Mesendoderm (in vitro differentiated cells): ENCODE measurements around the gene RMND5A. TPM values are rescaled to one million over a fixed set of nuclear protein-coding genes. Genes with fewer than 3 reads are reported as not detected.
A peak's percentile ranks its signal among the peaks of the same experiment; 100 is the strongest.
"Not testable (repeated sequence)": the region's sequence is repeated elsewhere in the genome, so short reads cannot be mapped to it uniquely, and the experiment has no call there.

ENCODE experiments used
- DNase-seq: peaks from one replicate; pipeline ENCODE4 v3.0.0; 2013
- H2AK5ac ChIP-seq: 2 replicates; pipeline ENCODE4 v1.6.1; 2013; ENCODE audit warnings: low read length, inconsistent platforms
- H2BK120ac ChIP-seq: 2 replicates; pipeline ENCODE4 v1.6.1; 2013; ENCODE audit warnings: low read depth, mild to moderate bottlenecking, low read length, moderate library complexity, mixed read lengths
- H2BK15ac ChIP-seq: replicated peaks from 2 replicates; pipeline ENCODE4 v1.6.1; 2013; ENCODE audit warnings: low read depth, mild to moderate bottlenecking, moderate library complexity
- H2BK5ac ChIP-seq: 2 replicates; pipeline ENCODE4 v1.6.1; 2013; ENCODE audit warnings: low read length, inconsistent platforms
- H3K18ac ChIP-seq: 2 replicates; pipeline ENCODE4 v1.6.1; 2013; ENCODE audit warnings: mild to moderate bottlenecking, low read length, mixed read lengths
- H3K23ac ChIP-seq: one replicate; pipeline ENCODE4 v1.6.1; 2013; ENCODE audit warnings: low read length
- H3K27ac ChIP-seq: 2 replicates; pipeline ENCODE4 v1.5.1; 2013; ENCODE audit warnings: low read depth, mild to moderate bottlenecking, inconsistent platforms, low read length, moderate library complexity
- H3K27me3 ChIP-seq: 2 replicates; pipeline ENCODE4 v1.6.1; 2013; ENCODE audit warnings: low read length, control low read depth, mild to moderate bottlenecking, inconsistent platforms; ENCODE audit not compliant: insufficient read depth, poor library complexity
- H3K36me3 ChIP-seq: 2 replicates; pipeline ENCODE4 v1.6.1; 2013; ENCODE audit warnings: low read length, inconsistent platforms; ENCODE audit not compliant: control insufficient read depth, insufficient read depth
- H3K4ac ChIP-seq: one replicate; pipeline ENCODE4 v1.6.1; 2013; ENCODE audit warnings: low read depth, mild to moderate bottlenecking, low read length, moderate library complexity
- H3K4me1 ChIP-seq: 2 replicates; pipeline ENCODE4 v1.6.1; 2013; ENCODE audit warnings: low read depth, low read length, inconsistent platforms; ENCODE audit not compliant: control insufficient read depth
- H3K4me2 ChIP-seq: 2 replicates; pipeline ENCODE4 v1.6.1; 2013; ENCODE audit warnings: low read length
- H3K4me3 ChIP-seq: 2 replicates; pipeline ENCODE4 v1.5.1; 2013; ENCODE audit warnings: mild to moderate bottlenecking, low read length
- H3K56ac ChIP-seq: one replicate; pipeline ENCODE4 v1.6.1; 2013; ENCODE audit warnings: low read length
- H3K79me1 ChIP-seq: 2 replicates; pipeline ENCODE4 v1.6.1; 2013; ENCODE audit warnings: low read length, inconsistent platforms
- H3K79me2 ChIP-seq: 2 replicates; pipeline ENCODE4 v1.6.1; 2013; ENCODE audit warnings: mild to moderate bottlenecking, low read length; ENCODE audit not compliant: control insufficient read depth, insufficient read depth
- H3K9ac ChIP-seq: 2 replicates; pipeline ENCODE4 v1.6.1; 2013; ENCODE audit warnings: low read length, inconsistent platforms
- H4K5ac ChIP-seq: one replicate; pipeline ENCODE4 v1.6.1; 2013; ENCODE audit warnings: low read length
- H4K8ac ChIP-seq: one replicate; pipeline ENCODE4 v1.6.1; 2013; ENCODE audit warnings: low read depth, mild to moderate bottlenecking, control low read depth, low read length, moderate library complexity
- WGBS: extraction: QIAGEN DNeasy Blood & Tissue Kit; methylation state at CpG from one replicate; pipeline ENCODE4 v1.1.7; 2013; ENCODE audit warnings: low lambda C conversion rate, missing lambda C conversion rate; ENCODE audit not compliant: insufficient coverage; ENCODE audit errors: extremely low coverage; 5-methylcytosine and 5-hydroxymethylcytosine counted together
- polyA plus RNA-seq, 2 experiments: library from polyadenylated mRNA; stranded (reverse); fragments of 200-250 nt; gene quantifications; one replicate each; pipeline ENCODE4 v1.2.3, GENCODE V29; 2013

The RMND5A gene, protein sequence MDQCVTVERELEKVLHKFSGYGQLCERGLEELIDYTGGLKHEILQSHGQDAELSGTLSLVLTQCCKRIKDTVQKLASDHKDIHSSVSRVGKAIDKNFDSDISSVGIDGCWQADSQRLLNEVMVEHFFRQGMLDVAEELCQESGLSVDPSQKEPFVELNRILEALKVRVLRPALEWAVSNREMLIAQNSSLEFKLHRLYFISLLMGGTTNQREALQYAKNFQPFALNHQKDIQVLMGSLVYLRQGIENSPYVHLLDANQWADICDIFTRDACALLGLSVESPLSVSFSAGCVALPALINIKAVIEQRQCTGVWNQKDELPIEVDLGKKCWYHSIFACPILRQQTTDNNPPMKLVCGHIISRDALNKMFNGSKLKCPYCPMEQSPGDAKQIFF
- polyA plus RNA-seq (2013, experiment 1 of 2): 29.6 TPM
- 27.0 TPM for polyA plus RNA-seq (2013, experiment 2 of 2)

DNA sequence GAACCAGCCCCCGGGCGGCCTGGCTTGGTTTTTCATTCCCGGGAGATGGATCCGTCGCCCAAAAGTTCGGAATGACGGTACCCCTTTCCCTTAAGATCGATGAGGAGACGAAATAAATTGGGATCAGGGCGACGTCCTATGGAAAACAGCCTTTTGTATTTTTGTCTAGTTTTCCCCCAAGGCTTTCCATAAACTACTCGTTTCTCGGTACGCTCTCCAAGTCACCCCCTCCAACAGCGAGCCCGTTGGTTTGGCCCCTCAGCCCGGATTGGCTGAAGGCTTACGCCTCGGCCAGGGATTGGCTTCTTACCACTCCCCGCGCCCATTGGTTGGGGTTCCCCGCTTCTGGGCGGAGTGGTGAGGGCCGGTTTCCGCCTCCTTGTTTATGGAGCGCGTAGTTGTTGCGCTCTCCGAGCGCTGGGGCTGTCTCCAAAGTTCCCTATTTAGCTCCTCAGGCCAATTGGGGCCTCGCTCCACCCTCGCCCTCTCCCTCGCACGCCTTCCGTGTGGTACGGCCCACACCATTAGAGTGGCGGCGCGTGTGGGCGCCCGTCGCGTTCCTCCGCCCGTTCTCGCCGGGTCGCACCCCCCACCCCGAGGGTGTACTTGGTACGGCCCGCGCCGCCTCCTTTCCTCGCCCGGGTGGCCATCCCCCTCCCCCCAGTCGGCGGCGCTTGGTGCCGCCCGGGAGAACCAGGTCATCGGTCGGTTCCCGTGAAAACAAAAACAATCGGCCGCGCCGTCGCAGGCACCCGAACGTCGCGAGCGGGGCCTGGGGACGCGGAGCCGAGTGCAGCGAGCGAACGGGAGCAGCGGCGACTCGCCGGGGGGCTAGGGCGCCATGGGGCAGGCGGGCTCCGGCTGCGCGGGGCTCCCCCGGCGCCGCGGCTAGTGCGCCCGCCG is at the start of gene RMND5A:
TSS of gene RMND5A (plus strand) at position 655 of the 903 bp plus-strand sequence. CDS start 377 bp downstream, outside the sequence.
- WGBS: no CpG with 5 or more reads among the region's 95 CpGs
- peak within 1 kb of the TSS; percentile 81 for H3K56ac ChIP-seq

DNA sequence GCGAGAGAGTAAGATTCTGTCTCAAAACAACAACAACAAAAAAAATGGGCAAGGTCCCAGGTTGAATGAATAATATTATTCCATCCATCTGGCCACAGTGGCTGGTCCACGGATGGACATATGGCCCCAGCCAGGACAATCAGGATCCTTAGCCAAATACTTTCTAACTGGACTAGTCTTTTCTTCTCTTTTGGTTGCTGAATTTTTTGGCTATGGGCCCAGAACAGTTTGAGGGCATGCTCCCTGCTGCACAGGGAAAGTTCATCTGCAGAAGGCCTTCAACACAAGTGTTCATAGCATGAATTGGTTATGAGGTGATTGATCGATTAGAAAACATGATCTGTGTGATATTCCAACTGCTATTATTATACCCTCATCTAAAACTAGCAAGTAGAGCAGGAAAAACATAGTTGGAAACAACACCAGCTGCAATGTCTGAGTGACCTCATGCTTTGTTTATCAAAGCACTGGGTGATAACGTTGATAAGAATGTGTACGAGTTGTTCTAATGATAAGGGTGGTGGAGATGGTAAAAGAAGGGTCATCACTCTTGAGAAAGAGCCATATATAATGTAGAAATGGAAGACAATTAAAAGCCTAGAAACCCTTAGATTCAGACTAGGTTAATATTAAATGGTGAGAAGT is 48.6 kb upstream of the RMND5A start:
- Histone ChIP-seq H2BK120ac (no peak overlapping the region), H3K27me3 (no peaks in the 10 kb centered on the region), H3K36me3 (no peaks in the 10 kb centered on the region), H3K56ac (no peak overlapping the region), H2BK5ac (no peak overlapping the region), H3K79me2 (no peaks in the 10 kb centered on the region), H4K5ac (no peak overlapping the region), H3K79me1 (no peaks in the 10 kb centered on the region), H4K8ac (no peak overlapping the region), H3K4me1 (no peaks in the 10 kb centered on the region), H3K4ac (no peak overlapping the region), H2BK15ac (no peak overlapping the region), H3K27ac (no peak overlapping the region), H3K9ac (no peak overlapping the region), H2AK5ac (no peak overlapping the region), H3K4me3 (no peak overlapping the region), H3K23ac (no peak overlapping the region), H3K18ac (no peak overlapping the region), H3K4me2 (no peak overlapping the region)
- peak; percentile 32 for DNase-seq
- WGBS: no CpG with 5 or more reads among the region's 5 CpGs

More for the DNA sequence above, at the start of gene RMND5A:
- not testable (repeated sequence) for H2BK120ac ChIP-seq, H2BK5ac ChIP-seq, H3K79me1 ChIP-seq, H3K23ac ChIP-seq, H2AK5ac ChIP-seq, H3K18ac ChIP-seq, H2BK15ac ChIP-seq, H3K4me1 ChIP-seq, H4K8ac ChIP-seq, H4K5ac ChIP-seq, H3K4ac ChIP-seq, H3K36me3 ChIP-seq, H3K27me3 ChIP-seq, H3K4me2 ChIP-seq, H3K79me2 ChIP-seq
- peak; percentile 89 for DNase-seq
- Histone ChIP-seq H3K4me3 (peak within 1 kb of the TSS; percentile 40), H3K9ac (peak within 1 kb of the TSS; percentile 68), H3K27ac (peak within 1 kb of the TSS; percentile 79)

DNA sequence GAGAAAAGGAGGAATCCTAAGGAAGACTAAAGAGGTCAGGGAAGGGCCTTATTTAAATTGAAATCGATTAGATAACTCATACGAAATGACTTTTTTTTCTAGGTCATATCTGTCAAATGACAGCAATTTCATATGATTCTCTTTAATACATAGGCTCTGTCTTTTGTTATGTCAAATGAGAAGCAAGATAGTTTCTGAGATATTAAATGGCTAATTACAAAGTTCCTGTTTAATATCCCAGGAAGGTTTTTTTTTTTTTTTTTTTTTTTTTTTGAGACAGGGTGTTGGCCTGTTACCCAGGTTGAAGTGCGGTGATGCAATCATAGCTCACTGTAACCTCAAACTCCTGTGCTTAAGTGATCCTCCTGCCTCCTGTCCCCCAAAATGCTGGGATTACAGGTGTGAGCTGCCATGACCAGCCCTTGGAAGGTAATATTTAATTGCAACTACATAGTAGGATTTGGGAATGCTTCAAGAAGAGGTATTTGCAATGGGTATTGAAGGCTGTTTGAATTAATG is 48.0 kb upstream of the RMND5A start:
- no peak overlapping the region for H3K27ac ChIP-seq
- H2BK120ac ChIP-seq: no peak overlapping the region
- no peaks in the 10 kb centered on the region for H3K36me3 ChIP-seq
- H3K4me2 ChIP-seq: no peak overlapping the region
- no peak overlapping the region for H2AK5ac ChIP-seq
- no peak overlapping the region for H2BK5ac ChIP-seq
- H4K8ac ChIP-seq: no peak overlapping the region
- no peak overlapping the region for H3K4ac ChIP-seq
- no peak overlapping the region for H3K23ac ChIP-seq
- H3K18ac ChIP-seq: no peak overlapping the region
- H3K79me2 ChIP-seq: no peaks in the 10 kb centered on the region
- H4K5ac ChIP-seq: no peak overlapping the region
- H2BK15ac ChIP-seq: no peak overlapping the region
- H3K79me1 ChIP-seq: no peaks in the 10 kb centered on the region
- no peak overlapping the region for H3K9ac ChIP-seq
- no peaks in the 10 kb centered on the region for H3K4me1 ChIP-seq
- no CpG with 5 or more reads among the region's 3 CpGs for WGBS
- no peak overlapping the region for H3K4me3 ChIP-seq
- no peaks in the 10 kb centered on the region for H3K27me3 ChIP-seq
- no peak overlapping the region for H3K56ac ChIP-seq
- DNase-seq: no peak

DNA sequence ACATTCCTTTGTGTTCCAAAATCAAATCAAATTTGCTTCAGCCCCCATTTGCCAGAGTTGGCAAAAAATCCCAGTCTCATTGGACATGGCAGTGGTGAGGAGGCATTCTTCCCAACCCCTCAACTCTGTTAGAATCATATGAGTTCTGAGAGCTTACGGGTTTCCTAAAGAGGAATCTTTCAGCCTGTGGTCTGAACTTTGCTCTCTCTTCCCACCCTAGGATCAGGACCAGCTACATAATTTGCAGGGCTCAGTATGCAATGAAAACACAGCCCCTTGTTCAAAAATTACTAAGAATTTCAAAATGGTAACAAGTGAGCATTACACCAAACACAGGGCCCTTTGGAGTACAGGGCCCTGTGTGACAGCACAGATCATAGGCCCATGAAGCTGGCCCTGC is 47.1 kb upstream of the RMND5A start:
- Histone ChIP-seq H3K18ac (no peak overlapping the region), H3K4me3 (no peak overlapping the region), H3K23ac (no peak overlapping the region), H2BK120ac (no peak overlapping the region), H2BK15ac (no peak overlapping the region), H3K4me1 (no peaks in the 10 kb centered on the region), H3K79me2 (no peaks in the 10 kb centered on the region), H4K8ac (no peak overlapping the region), H3K56ac (no peak overlapping the region), H4K5ac (no peak overlapping the region), H3K36me3 (no peaks in the 10 kb centered on the region), H3K27me3 (no peaks in the 10 kb centered on the region), H3K79me1 (no peaks in the 10 kb centered on the region), H2BK5ac (no peak overlapping the region), H3K4me2 (no peak overlapping the region), H2AK5ac (no peak overlapping the region), H3K9ac (no peak overlapping the region), H3K4ac (no peak overlapping the region), H3K27ac (no peak overlapping the region)
- no peak for DNase-seq
- WGBS: no CpG with 5 or more reads among the region's 1 CpG

DNA sequence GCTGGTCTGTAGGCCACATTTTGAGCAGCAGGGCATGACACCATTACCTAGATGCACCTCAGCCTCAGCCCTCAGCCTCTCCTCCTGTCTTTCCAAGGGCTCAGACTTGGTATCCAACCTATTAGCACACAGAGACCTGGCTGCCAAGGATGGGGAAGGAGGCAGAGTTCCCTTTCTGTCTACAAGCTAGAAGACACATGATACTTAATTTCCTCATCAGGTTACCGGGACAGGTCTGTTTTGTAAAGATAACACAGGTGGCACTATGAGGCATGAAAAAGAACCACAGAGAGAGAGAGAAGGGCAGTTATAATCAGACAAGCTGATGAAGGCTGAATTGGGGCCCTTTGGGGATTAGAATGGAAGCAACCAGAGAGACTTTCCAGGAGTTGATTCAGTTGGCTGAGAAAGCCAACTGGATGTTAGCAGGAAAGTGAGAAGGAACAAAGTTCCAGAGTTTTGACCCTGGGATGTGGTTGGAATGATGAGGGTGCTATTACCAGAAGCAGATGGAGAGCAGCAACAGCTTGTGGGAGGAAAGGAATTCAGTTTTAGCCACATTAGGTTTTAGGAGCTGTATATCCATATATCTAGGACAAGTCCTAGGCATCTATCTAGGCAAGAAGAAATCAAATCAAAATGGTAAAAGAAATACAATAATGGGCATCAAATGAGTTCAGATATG is 46.0 kb upstream of the RMND5A start:
- DNase-seq: no peak
- no CpG with 5 or more reads among the region's 1 CpG for WGBS

More for the DNA sequence above, 46.0 kb upstream of the RMND5A start:
- no peak overlapping the region for H3K18ac ChIP-seq
- no peak overlapping the region for H4K5ac ChIP-seq
- H2BK15ac ChIP-seq: no peak overlapping the region
- no peak overlapping the region for H3K4ac ChIP-seq
- H3K79me2 ChIP-seq: no peaks in the 10 kb centered on the region
- no peak overlapping the region for H3K9ac ChIP-seq
- H3K23ac ChIP-seq: no peak overlapping the region
- H3K4me1 ChIP-seq: no peaks in the 10 kb centered on the region
- H3K27ac ChIP-seq: no peak overlapping the region
- no peak overlapping the region for H3K4me3 ChIP-seq
- no peak overlapping the region for H2AK5ac ChIP-seq
- H3K56ac ChIP-seq: no peak overlapping the region
- H3K79me1 ChIP-seq: no peaks in the 10 kb centered on the region
- no peak overlapping the region for H4K8ac ChIP-seq
- no peak overlapping the region for H3K4me2 ChIP-seq
- no peak overlapping the region for H2BK120ac ChIP-seq
- no peaks in the 10 kb centered on the region for H3K36me3 ChIP-seq
- no peak overlapping the region for H2BK5ac ChIP-seq
- no peaks in the 10 kb centered on the region for H3K27me3 ChIP-seq
